HUES48 (cell line): Measurements from ENCODE around the gene PPP2R5C.

Source experiments
- H3K27ac ChIP-seq: one replicate; pipeline ENCODE4 v1.7.0; 2013; ENCODE audit warnings: low read depth, low read length, inconsistent platforms
- H3K27me3 ChIP-seq: 2 replicates; pipeline ENCODE4 v1.6.1; 2013; ENCODE audit warnings: mild to moderate bottlenecking, low read length; ENCODE audit not compliant: control insufficient read depth, insufficient read depth
- H3K36me3 ChIP-seq: 2 replicates; pipeline ENCODE4 v1.6.1; 2013; ENCODE audit warnings: low read length; ENCODE audit not compliant: control insufficient read depth, insufficient read depth
- H3K4me1 ChIP-seq: 2 replicates; pipeline ENCODE4 v1.6.1; 2013; ENCODE audit warnings: mild to moderate bottlenecking, low read length; ENCODE audit not compliant: control insufficient read depth, insufficient read depth
- H3K4me3 ChIP-seq: 2 replicates; pipeline ENCODE4 v1.5.1; 2013; ENCODE audit warnings: mild to moderate bottlenecking, low read depth, low read length
- H3K9ac ChIP-seq: 2 replicates; pipeline ENCODE4 v1.6.1; 2013; ENCODE audit warnings: mild to moderate bottlenecking, low read depth, low read length, moderate library complexity
- H3K9me3 ChIP-seq: 2 replicates; pipeline ENCODE4 v1.6.1; 2013; ENCODE audit warnings: low read length; ENCODE audit not compliant: control insufficient read depth, insufficient read depth

Gene PPP2R5C

GRCh38 chr14:101925152-101925551, 163.6 kb downstream of the PPP2R5C start:
- no peak overlapping the region for H3K27ac ChIP-seq
- no peak overlapping the region for H3K9ac ChIP-seq
- no peaks in the 10 kb centered on the region for H3K27me3 ChIP-seq
- H3K4me1 ChIP-seq, result no peaks in the 10 kb centered on the region; the same call in 1 of the 2 replicates
- H3K4me3 ChIP-seq, result no peak overlapping the region
- H3K36me3 ChIP-seq, result peaks cover 8% of the 10 kb centered on the region; the same call in 1 of the 2 replicates
- no peaks in the 10 kb centered on the region for H3K9me3 ChIP-seq

DNA sequence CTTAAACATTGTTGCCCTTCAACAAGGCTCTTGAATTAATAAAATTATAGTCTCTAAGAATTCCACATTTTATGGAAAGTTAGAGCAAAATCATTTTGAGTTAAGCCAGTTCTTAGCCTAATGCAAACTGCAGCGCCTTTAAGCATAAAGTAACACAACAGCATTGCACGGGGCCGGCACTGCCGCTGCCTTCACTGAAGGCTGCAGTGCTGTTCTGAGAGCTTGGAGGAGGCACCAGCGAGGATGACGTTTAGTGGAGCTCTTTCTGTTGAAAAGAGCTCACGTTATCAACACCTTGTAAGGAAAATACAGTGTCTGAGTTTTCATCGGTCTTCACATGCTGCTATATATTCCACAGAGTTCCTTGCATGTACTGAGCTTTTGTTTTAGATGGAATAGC, 164.6 kb downstream of the PPP2R5C start:
- H3K4me3 ChIP-seq, result no peak overlapping the region
- H3K9ac ChIP-seq, result no peak overlapping the region
- H3K9me3 ChIP-seq, result no peaks in the 10 kb centered on the region
- no peaks in the 10 kb centered on the region for H3K27me3 ChIP-seq
- H3K27ac ChIP-seq, result no peak overlapping the region
- peaks cover 8% of the 10 kb centered on the region; the same call in 1 of the 2 replicates for H3K36me3 ChIP-seq
- no peaks in the 10 kb centered on the region; the same call in 1 of the 2 replicates for H3K4me1 ChIP-seq

DNA sequence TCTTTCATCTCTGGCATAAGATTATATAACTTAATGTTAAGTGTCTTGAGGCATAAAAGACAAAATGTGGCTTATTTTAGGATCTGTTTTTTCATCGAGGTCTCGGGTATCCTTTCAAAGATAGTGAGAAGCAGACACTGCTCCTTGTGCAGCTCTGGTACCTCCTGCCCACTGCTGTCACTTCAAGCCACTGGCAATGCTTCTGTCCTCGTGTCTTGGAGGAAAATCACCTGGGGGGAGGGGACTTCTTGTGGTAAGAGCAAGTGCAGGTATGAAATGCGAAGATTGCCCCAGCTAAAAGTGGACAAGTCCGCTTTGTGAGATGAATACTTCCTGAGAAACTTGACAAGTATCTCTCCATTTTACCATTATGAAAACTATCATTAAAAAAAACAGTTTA, 165.1 kb downstream of the PPP2R5C start:
- Histone ChIP-seq H3K27me3 (no peaks in the 10 kb centered on the region), H3K9ac (no peak overlapping the region), H3K27ac (no peak overlapping the region), H3K4me3 (no peak overlapping the region), H3K9me3 (no peaks in the 10 kb centered on the region), H3K4me1 (no peaks in the 10 kb centered on the region; the same call in 1 of the 2 replicates), H3K36me3 (peaks cover 8% of the 10 kb centered on the region; the same call in 1 of the 2 replicates)

DNA sequence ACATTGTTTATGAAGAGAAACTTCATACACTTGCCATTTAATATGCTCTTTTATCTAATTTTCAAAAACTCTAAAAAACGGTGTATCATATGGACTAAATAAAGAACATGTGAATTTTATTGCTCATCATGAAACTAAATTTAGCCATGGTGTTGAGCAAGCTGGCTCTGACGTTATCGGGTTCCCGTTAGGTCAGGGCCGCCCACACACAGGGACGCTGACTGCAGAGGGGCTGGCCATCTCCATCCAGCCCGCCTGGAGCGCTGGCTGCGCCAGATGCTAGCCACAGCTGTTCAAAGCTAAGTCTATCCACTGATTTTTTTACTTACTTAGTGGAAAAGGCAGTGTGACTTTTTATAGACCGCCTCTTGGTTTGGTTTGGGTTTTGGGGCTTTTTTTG, 166.3 kb downstream of the PPP2R5C start:
- H3K27me3 ChIP-seq, result no peaks in the 10 kb centered on the region
- H3K4me3 ChIP-seq, result no peak overlapping the region
- no peaks in the 10 kb centered on the region for H3K9me3 ChIP-seq
- no peaks in the 10 kb centered on the region; the same call in 1 of the 2 replicates for H3K4me1 ChIP-seq
- H3K27ac ChIP-seq, result no peak overlapping the region
- H3K9ac ChIP-seq, result no peak overlapping the region
- peaks cover 8% of the 10 kb centered on the region; the same call in 1 of the 2 replicates for H3K36me3 ChIP-seq

DNA sequence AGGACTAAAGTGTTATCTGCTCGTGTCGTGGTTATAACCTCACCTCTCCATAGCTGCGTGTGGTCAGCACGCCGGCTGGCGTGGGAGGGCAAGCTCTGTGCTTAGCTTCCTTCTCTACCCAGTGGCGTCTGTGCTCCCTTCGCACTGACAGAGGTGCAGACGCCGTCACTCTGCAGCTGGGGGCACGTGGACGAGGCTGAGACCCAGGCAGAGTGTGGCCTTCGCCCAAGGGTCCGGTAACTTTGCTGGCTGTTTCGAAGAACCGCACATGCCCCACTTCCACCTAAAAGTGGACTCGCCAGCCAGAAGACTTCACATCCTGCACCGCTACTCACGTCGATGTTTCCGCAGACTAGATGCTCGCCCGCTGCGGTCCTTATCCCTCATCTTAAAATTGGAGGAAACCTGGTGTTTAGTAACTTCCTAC, 166.9 kb downstream of the PPP2R5C start:
- no peak overlapping the region for H3K27ac ChIP-seq
- no peak overlapping the region for H3K9ac ChIP-seq
- H3K9me3 ChIP-seq, result no peaks in the 10 kb centered on the region
- no peaks in the 10 kb centered on the region; the same call in 1 of the 2 replicates for H3K27me3 ChIP-seq
- no peaks in the 10 kb centered on the region; the same call in 1 of the 2 replicates for H3K4me1 ChIP-seq
- H3K4me3 ChIP-seq, result no peak overlapping the region
- H3K36me3 ChIP-seq, result peaks cover 5% of the 10 kb centered on the region; the same call in 1 of the 2 replicates

- Histone ChIP-seq H3K4me1 (no peaks in the 10 kb centered on the region; the same call in 1 of the 2 replicates), H3K27ac (no peak overlapping the region), H3K9me3 (no peaks in the 10 kb centered on the region), H3K27me3 (no peaks in the 10 kb centered on the region; the same call in 1 of the 2 replicates), H3K9ac (no peak overlapping the region), H3K4me3 (no peak overlapping the region), H3K36me3 (peaks cover 5% of the 10 kb centered on the region; the same call in 1 of the 2 replicates)
Observed at GRCh38 chr14:101929096-101929495, 167.6 kb downstream of the PPP2R5C start.

DNA sequence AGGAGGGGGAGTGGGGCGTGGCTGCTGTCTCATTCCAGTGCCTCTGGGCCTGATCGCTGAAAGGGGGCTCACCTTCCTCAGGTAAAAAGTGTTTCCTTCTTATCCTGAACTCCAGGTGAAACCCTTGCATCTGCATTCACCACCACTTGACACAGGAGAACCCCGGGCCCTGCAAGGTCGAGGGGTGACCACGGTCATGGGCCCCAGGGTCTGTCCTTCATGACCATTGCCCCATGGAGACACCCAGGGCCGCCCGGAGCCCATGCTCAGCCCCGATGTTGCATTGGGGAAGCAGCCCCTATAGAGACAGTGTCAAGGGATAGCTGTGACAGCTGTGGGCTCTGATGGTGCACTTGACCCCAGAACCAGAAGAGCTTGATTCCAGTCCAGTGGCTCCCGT, 168.4 kb downstream of the PPP2R5C start:
- Histone ChIP-seq H3K27ac (no peak overlapping the region), H3K36me3 (peaks cover 5% of the 10 kb centered on the region; the same call in 1 of the 2 replicates), H3K9me3 (no peaks in the 10 kb centered on the region), H3K9ac (no peak overlapping the region), H3K4me1 (no peaks in the 10 kb centered on the region), H3K27me3 (no peaks in the 10 kb centered on the region; the same call in 1 of the 2 replicates), H3K4me3 (no peak overlapping the region)

- Histone ChIP-seq H3K9me3 (no peaks in the 10 kb centered on the region), H3K4me3 (no peak overlapping the region), H3K36me3 (no peaks in the 10 kb centered on the region), H3K27ac (no peak overlapping the region), H3K27me3 (peaks cover 5% of the 10 kb centered on the region; the same call in 1 of the 2 replicates), H3K9ac (no peak overlapping the region), H3K4me1 (no peaks in the 10 kb centered on the region)
Observed at GRCh38 chr14:101932673-101933072, 171.2 kb downstream of the PPP2R5C start.

- no peaks in the 10 kb centered on the region for H3K36me3 ChIP-seq
- no peak overlapping the region for H3K9ac ChIP-seq
- no peaks in the 10 kb centered on the region for H3K4me1 ChIP-seq
- no peak overlapping the region for H3K27ac ChIP-seq
- no peaks in the 10 kb centered on the region for H3K9me3 ChIP-seq
- peaks cover 10% of the 10 kb centered on the region for H3K27me3 ChIP-seq
- H3K4me3 ChIP-seq, result no peak overlapping the region
Observed at GRCh38 chr14:101933209-101933608, 171.7 kb downstream of the PPP2R5C start.

GRCh38 chr14:101934601-101935150, 173.2 kb downstream of the PPP2R5C start:
- Histone ChIP-seq H3K9me3 (no peaks in the 10 kb centered on the region), H3K27ac (no peak overlapping the region), H3K4me3 (no peak overlapping the region), H3K36me3 (no peaks in the 10 kb centered on the region), H3K27me3 (peaks cover 21% of the 10 kb centered on the region), H3K9ac (no peak overlapping the region), H3K4me1 (no peaks in the 10 kb centered on the region)

DNA sequence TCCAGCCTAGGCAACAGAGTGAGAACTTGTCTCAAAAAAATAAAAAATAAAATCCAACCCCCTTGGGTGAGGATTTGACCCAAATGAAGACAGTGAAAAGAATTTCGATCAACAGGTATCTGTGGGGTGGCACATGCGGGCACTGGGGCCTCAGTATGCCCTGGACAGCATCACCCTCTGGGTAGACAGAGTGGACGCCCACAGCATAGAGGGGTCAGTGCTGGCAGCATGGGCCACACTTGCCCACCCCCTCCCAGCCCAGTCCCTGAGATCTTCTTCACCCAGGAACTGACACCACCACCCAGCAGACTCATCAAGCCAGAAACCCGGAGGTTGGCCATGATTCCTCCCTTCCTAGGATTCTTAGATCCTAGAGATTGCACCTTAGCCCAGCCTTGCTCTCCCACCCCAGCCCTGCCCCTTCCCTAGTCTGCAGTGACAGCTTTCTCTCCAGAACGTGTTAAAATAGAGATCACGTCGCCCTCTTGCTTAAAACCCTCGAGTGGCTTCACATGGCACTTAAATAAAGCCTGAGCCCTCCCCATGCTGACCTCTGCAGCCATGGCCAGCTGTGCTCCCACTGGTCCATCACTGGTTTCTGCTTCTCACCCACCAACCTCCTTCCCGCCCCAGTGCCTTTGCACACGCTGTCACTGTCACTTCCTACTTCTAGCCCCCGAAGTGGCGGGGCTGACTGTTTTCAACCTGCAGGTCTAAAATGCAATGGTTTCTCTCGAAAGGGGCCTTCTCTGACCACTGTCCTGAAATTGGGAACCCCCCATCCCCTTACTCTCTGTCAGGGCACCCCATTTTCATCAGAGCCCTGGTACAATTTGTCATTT, 176.6 kb downstream of the PPP2R5C start:
- Histone ChIP-seq H3K9ac (no peak overlapping the region), H3K36me3 (no peaks in the 10 kb centered on the region), H3K4me1 (no peaks in the 10 kb centered on the region), H3K9me3 (no peaks in the 10 kb centered on the region), H3K27me3 (peaks cover 43% of the 10 kb centered on the region), H3K27ac (no peak overlapping the region), H3K4me3 (no peak overlapping the region)
